ENCODE data around the gene NTM.

DNA sequence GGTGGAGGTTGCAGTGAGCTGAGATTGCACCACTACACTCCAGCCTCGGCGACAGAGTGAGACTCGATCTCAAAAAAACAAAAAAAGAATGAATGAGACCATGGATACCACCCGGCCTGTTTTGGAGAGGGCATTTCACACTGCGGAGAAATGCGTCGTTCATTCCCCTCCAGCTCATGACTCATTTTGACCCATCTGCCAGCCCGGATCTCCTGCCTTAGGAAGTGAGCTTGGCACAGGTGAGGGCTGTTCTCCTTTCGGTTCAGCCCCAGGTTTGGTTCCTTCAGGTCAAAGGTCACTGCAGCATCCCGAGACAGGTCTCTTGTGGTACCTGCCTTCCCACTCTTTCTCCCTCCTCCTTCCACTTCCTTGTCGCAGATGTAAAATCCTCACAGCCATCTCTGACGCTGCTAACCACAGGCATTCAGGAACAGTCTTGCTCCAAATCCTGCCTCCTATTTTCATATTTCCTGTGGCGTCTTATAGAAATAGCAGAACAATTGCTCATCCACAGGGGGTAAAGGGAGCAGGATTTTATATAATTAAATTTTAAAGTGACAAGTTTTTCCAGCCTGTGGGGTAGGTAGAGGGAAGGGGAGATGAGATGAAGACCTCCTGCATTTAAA is 517.9 kb downstream of the NTM start:
- TF ChIP-seq, protein P1, sequence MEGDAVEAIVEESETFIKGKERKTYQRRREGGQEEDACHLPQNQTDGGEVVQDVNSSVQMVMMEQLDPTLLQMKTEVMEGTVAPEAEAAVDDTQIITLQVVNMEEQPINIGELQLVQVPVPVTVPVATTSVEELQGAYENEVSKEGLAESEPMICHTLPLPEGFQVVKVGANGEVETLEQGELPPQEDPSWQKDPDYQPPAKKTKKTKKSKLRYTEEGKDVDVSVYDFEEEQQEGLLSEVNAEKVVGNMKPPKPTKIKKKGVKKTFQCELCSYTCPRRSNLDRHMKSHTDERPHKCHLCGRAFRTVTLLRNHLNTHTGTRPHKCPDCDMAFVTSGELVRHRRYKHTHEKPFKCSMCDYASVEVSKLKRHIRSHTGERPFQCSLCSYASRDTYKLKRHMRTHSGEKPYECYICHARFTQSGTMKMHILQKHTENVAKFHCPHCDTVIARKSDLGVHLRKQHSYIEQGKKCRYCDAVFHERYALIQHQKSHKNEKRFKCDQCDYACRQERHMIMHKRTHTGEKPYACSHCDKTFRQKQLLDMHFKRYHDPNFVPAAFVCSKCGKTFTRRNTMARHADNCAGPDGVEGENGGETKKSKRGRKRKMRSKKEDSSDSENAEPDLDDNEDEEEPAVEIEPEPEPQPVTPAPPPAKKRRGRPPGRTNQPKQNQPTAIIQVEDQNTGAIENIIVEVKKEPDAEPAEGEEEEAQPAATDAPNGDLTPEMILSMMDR (conservative IDR thresholded peaks at IDR 0.05; ENCODE audit: low read depth, low read length), result no peak
- TF ChIP-seq EZH2 (IDR thresholded peaks at IDR 0.05; ENCODE audit: borderline replicate concordance, low read depth, low read length, poor library complexity, severe bottlenecking), result no peak
